ENCODE data around the gene BMAL1.

BMAL1 gene

DNA sequence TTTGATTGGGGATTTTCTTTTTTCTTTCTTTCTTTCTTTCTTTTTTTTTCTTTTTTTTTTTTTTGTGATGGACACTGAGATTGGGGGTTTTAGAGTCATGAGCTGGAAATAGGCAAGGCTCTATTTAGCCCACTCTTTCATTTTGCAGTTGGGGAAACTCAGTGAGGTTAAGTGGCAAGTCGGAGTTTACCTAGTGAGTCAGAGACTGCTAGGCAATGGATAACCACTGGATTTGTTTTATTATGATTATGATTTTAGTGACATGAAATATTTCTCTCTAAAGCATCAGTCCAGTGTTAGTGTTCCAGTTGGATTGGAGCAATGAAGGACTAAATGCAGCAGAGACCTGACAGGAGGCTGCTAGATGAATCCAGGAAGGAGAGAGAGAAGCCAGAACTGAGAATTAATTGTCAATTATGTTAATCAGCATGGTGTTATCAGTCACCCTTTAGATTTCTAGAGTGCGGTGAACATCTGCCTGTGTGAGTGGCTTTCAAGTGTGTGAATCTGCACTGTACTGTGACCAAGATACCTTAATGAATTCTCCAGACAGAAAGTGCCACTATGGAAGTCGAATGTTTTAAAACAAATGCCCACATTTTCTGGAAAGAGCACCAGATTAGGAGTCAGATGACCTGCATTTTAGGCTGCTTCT lies 10.9 kb downstream of the BMAL1 start:
- Histone ChIP-seq H3K9ac (ENCODE audit: low read length) (no peak overlapping the region), H3F3A (ENCODE audit: insufficient read depth) (no peaks in the 10 kb centered on the region), H3K27me3 (ENCODE audit: low read length) (no peaks in the 10 kb centered on the region), H2AFZ (ENCODE audit: low read depth, low read length, severe bottlenecking) (no peak overlapping the region), H3K79me2 (ENCODE audit: insufficient read depth, low read length) (no peaks in the 10 kb centered on the region), H3K27ac (ENCODE audit: low read depth, low read length) (no peak overlapping the region), H3K4me2 (ENCODE audit: low read depth, low read length, poor library complexity, severe bottlenecking) (no peak overlapping the region), H3K9me2 (replicated peaks; ENCODE audit: insufficient read depth, low read length) (no peaks in the 10 kb centered on the region), H3K9me3 (ENCODE audit: insufficient read depth, low read length) (no peaks in the 10 kb centered on the region), H3K36me3 (ENCODE audit: low read length) (no peaks in the 10 kb centered on the region), H3K4me3 (ENCODE audit: insufficient read depth, low read length, poor library complexity, severe bottlenecking) (no peak overlapping the region), H4K20me1 (ENCODE audit: low read depth, low read length) (no peaks in the 10 kb centered on the region)
- TF ChIP-seq EZH2phosphoT487 (conservative IDR thresholded peaks at IDR 0.05; ENCODE audit: low read length): no peak
- TF ChIP-seq, protein P1, sequence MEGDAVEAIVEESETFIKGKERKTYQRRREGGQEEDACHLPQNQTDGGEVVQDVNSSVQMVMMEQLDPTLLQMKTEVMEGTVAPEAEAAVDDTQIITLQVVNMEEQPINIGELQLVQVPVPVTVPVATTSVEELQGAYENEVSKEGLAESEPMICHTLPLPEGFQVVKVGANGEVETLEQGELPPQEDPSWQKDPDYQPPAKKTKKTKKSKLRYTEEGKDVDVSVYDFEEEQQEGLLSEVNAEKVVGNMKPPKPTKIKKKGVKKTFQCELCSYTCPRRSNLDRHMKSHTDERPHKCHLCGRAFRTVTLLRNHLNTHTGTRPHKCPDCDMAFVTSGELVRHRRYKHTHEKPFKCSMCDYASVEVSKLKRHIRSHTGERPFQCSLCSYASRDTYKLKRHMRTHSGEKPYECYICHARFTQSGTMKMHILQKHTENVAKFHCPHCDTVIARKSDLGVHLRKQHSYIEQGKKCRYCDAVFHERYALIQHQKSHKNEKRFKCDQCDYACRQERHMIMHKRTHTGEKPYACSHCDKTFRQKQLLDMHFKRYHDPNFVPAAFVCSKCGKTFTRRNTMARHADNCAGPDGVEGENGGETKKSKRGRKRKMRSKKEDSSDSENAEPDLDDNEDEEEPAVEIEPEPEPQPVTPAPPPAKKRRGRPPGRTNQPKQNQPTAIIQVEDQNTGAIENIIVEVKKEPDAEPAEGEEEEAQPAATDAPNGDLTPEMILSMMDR (IDR thresholded peaks at IDR 0.05; ENCODE audit: insufficient read depth, low read length, poor library complexity, severe bottlenecking): no peak

GRCh38 chr11:13289081-13289480 lies 11.5 kb downstream of the BMAL1 start:
- no peaks in the 10 kb centered on the region for H3F3A ChIP-seq (ENCODE audit: insufficient read depth)
- no peaks in the 10 kb centered on the region for H3K27me3 ChIP-seq (ENCODE audit: low read length)
- no peaks in the 10 kb centered on the region for H4K20me1 ChIP-seq (ENCODE audit: low read depth, low read length)
- H3K4me3 ChIP-seq (ENCODE audit: insufficient read depth, low read length, poor library complexity, severe bottlenecking): no peak overlapping the region
- H3K27ac ChIP-seq (ENCODE audit: low read depth, low read length): no peak overlapping the region
- no peaks in the 10 kb centered on the region for H3K9me2 ChIP-seq (replicated peaks; ENCODE audit: insufficient read depth, low read length)
- H3K9ac ChIP-seq (ENCODE audit: low read length): no peak overlapping the region
- H3K36me3 ChIP-seq (ENCODE audit: low read length): no peaks in the 10 kb centered on the region
- no peaks in the 10 kb centered on the region for H3K79me2 ChIP-seq (ENCODE audit: insufficient read depth, low read length)
- H2AFZ ChIP-seq (ENCODE audit: low read depth, low read length, severe bottlenecking): no peak overlapping the region
- no peak overlapping the region for H3K4me2 ChIP-seq (ENCODE audit: low read depth, low read length, poor library complexity, severe bottlenecking)
- H3K9me3 ChIP-seq (ENCODE audit: insufficient read depth, low read length): no peaks in the 10 kb centered on the region
- TF ChIP-seq, protein P1 (IDR thresholded peaks at IDR 0.05; ENCODE audit: insufficient read depth, low read length, poor library complexity, severe bottlenecking): no peak
- TF ChIP-seq EZH2phosphoT487 (conservative IDR thresholded peaks at IDR 0.05; ENCODE audit: low read length): no peak

GRCh38 chr11:13290221-13290980 lies 12.8 kb downstream of the BMAL1 start:
- Histone ChIP-seq H3K4me3 (ENCODE audit: insufficient read depth, low read length, poor library complexity, severe bottlenecking) (no peak overlapping the region), H3K4me2 (ENCODE audit: low read depth, low read length, poor library complexity, severe bottlenecking) (no peak overlapping the region), H3K79me2 (ENCODE audit: insufficient read depth, low read length) (no peaks in the 10 kb centered on the region), H3F3A (ENCODE audit: insufficient read depth) (no peaks in the 10 kb centered on the region), H3K27me3 (ENCODE audit: low read length) (no peaks in the 10 kb centered on the region), H3K9ac (ENCODE audit: low read length) (no peak overlapping the region), H3K9me3 (ENCODE audit: insufficient read depth, low read length) (no peaks in the 10 kb centered on the region), H3K27ac (ENCODE audit: low read depth, low read length) (no peak overlapping the region), H3K36me3 (ENCODE audit: low read length) (no peaks in the 10 kb centered on the region), H4K20me1 (ENCODE audit: low read depth, low read length) (no peaks in the 10 kb centered on the region), H3K9me2 (replicated peaks; ENCODE audit: insufficient read depth, low read length) (no peaks in the 10 kb centered on the region), H2AFZ (ENCODE audit: low read depth, low read length, severe bottlenecking) (no peak overlapping the region)
- TF ChIP-seq, protein P1 (IDR thresholded peaks at IDR 0.05; ENCODE audit: insufficient read depth, low read length, poor library complexity, severe bottlenecking): no peak
- TF ChIP-seq EZH2phosphoT487 (conservative IDR thresholded peaks at IDR 0.05; ENCODE audit: low read length): no peak

All from SU-DHL-6 (cell line).